ENCODE data around the gene RSPH9. TPM values are rescaled to one million over a fixed set of nuclear protein-coding genes. Genes with fewer than 3 reads are reported as not detected.
"Not testable (repeated sequence)": the region's sequence is repeated elsewhere in the genome, so short reads cannot be mapped to it uniquely, and the experiment has no call there.

Gene RSPH9
- total RNA-seq, 1 donor from 2014 or later = 6.2 TPM

GRCh38 chr6:43629104-43629504 is 15.7 kb upstream of the RSPH9 start, which contains the start of gene GTPBP2:
GTPBP2 (minus strand) TSS chr6:43629264; CDS start chr6:43629162, 102 bp downstream.
- DNase-seq = peak; percentile 99

DNA sequence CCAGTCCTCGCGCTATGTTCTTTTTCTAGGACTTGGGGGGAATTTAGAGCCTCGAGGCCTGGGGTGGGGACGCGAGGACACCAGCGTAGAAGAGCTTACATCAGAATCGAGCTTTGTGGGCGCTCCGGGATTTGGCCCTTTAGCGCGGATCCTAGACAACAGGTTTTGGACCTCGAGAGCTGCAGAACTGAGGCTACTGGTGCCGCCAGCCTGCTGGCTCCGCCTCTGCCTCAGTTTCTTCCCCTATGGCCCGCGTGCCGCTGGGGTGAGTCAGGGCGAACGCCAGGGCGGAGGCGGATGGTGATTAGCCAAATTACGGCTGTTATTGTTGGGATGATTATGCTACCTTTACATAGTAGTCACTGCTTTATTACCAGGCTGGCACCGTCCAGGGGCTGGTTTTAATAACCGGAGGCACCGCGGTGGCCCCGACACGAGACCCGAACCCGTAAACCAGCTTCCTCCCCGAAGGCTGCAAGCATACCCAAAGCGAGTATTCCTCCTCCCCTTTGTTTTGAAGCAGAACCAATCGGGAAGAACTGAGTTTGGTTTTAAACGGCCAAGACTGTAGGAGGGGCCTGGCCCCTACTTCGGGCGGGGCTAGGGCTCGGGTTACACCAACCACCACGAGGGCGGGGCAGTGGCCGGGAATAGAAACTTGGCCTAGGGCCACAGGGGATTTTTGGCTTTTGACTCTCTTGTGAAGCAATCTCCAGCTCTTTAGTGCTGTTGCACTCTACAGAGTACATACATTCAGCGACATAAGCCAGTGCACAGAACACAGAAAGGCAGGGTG is 15.1 kb upstream of the RSPH9 start:
- DNase-seq = peak; percentile 90

GRCh38 chr6:43630980-43631619 is 13.7 kb upstream of the RSPH9 start:
- no peak for DNase-seq

DNA sequence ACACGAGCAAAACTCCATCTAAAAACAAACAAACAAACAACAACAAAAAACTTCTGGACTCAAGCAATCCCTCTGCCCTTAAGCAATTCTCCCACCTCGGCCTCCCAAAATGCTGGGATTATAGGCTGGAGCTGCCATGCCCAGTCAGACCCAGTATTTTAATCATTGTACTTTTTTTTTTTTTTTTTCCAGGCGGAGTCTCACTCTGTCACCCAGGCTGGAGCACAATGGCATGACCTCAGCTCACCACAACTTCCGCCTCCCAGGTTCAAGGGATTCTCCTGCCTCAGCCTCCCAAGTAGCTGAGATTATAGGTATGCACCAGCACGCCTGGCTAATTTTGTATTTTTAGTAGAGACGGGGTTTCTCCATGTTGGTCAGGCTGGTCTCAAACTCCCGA is 11.8 kb upstream of the RSPH9 start:
- DNase-seq = not testable (repeated sequence)

- no peak for DNase-seq
Observed at GRCh38 chr6:43634702-43635303, 10.0 kb upstream of the RSPH9 start.

DNA sequence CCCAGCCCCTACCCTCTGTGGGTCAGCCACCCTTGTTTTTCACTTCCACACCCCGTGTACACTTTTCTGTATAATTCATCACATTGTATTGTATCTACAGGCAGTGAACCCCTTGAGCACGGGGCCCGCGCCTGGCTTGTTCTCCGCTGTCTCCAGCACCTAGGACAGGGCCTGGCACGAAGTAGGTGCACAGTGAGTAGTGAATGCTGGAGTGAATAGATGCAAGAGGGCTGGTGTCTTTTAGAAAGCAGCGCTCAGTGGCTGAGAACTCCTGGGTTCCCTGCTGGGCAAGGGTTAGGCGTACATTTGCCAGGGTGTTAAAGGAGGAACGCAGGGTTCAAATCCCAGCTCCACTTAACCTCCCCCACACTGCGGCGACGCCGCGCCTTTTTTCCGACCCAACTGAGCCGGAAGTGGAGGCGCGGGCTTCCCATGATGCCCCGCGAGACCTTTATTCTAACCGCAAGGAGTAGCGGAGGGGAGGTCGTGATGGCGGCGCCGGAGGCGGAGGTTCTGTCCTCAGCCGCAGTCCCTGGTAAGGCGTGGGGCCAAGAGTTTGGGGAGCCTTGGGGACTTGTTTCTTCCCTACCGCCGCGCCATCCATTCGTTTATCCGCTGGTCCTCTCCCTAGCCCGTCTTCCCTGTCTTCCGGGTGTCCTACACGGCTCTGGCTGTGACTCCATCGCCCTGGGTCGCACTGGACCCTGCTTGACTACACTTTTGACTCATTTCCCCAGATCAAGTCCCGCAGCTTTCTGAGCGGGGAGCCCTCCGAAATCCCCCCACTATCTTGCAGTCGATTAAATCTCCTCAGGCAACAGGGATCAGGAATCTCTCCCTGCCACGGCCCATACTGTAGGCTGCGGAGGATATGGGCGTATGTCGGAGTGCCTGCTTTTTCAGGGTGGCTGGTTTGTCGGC is 9.2 kb upstream of the RSPH9 start, which contains the start of gene MAD2L1BP:
TSS of gene MAD2L1BP (plus strand) at position 454 of the 921 bp plus-strand sequence. CDS start at position 490, 36 bp downstream.
- peak; percentile 76 for DNase-seq

DNA sequence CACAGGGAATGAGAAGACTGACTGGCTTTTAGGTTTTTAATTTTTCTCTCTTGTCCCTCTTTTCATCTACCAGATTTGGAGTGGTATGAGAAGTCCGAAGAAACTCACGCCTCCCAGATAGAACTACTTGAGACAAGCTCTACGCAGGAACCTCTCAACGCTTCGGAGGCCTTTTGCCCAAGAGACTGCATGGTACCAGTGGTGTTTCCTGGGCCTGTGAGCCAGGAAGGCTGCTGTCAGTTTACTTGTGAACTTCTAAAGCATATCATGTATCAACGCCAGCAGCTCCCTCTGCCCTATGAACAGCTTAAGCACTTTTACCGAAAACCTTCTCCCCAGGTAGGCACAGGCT is 8.6 kb upstream of the RSPH9 start:
- DNase-seq = no peak

DNA sequence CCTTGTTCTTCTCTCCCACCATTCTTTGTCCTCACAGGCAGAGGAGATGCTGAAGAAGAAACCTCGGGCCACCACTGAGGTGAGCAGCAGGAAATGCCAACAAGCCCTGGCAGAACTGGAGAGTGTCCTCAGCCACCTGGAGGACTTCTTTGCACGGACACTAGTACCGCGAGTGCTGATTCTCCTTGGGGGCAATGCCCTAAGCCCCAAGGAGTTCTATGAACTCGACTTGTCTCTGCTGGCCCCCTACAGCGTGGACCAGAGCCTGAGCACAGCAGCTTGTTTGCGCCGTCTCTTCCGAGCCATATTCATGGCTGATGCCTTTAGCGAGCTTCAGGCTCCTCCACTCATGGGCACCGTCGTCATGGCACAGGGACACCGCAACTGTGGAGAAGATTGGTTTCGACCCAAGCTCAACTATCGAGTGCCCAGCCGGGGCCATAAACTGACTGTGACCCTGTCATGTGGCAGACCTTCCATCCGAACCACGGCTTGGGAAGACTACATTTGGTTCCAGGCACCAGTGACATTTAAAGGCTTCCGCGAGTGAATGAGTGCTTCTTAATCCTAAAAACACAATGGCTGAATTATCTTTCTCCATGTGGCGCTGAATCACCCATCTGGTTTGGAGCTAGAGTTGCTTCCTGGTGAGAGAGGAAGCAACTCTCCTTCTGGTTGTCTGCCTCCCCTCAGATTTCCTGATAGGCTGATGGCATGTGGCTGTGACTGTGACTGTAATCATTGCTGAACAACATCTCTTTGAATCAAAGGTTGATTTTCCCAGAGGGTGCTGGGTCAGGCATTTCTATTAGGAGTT is 4.6 kb upstream of the RSPH9 start:
- no peak for DNase-seq

GRCh38 chr6:43645613-43645964 is 753 bp downstream of the RSPH9 start:
- no peak for DNase-seq

GRCh38 chr6:43647613-43648012 is 2.8 kb downstream of the RSPH9 start:
- no peak for DNase-seq

DNA sequence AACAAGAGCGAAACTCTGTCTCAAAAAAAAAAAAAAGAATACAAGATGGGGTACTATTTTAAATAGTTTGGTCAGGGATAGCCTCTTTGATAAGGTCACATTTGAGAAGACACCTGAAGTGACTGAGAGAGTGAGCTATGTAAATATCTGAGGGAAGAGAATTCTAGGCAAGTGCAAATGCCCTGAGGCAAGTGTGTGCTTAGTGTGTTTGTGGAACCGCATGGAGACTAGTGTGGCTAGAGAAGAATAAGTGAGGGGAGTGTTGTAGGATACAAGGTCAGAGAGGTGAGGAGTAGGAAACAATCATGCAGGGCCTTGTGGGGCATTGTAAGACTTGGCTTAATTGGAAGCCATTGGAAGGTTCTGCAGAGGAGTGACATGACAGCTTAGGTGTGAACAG is 3.4 kb downstream of the RSPH9 start:
- no peak for DNase-seq

DNA sequence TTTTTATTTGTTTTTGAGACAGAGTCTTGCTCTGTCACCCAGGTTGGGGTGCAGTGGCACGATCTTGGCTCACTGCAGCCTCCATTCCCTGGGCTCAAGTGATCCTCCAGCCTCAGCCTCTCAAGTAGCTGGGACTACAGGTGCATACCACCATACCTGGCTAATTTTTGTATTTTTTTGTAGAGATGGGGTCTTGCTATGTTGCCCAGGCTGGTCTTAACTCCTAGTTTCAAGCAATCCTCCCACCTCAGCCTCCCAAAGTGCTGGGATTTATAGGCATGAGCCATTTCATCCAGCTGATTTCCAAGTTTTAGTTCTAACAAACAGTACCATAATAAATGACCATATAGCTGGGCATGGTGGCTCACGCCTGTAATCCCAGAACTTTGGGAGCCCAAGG is 8.0 kb downstream of the RSPH9 start:
- DNase-seq = not testable (repeated sequence)

DNA sequence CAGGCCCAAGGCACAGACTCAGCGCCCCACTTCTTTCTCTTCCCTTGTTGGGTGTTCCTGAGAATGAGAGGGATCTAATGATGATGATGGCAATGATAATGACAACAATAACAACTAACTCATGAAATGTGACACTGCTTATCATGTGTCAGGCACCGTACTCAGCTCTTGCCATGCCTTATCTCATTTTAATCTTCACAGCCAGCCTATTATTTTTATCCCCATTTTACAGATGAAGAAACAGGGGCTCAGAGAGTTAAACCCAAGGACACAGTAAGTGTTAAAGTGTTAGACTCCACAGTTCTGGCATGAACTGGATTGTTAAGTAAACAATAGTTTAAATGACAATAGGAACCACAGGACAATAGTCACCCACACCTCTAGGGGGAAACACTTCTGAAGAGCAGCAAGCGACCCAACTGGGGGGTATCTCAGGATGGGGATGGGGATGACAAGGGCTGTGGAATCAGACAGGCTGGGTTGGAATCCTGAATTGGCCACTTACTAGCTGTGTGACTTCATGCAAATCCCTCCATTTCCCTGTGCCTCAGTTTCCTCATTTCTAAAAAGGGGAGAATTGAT is 12.5 kb downstream of the RSPH9 start:
- no peak for DNase-seq

- DNase-seq = no peak
Observed at GRCh38 chr6:43658161-43658560, 13.3 kb downstream of the RSPH9 start.

GRCh38 chr6:43662948-43663347 is 18.1 kb downstream of the RSPH9 start:
- DNase-seq = not testable (repeated sequence)

GRCh38 chr6:43665376-43665775 is 20.5 kb downstream of the RSPH9 start:
- DNase-seq = no peak

- DNase-seq = no peak
Observed at GRCh38 chr6:43666196-43666920, 21.5 kb downstream of the RSPH9 start.

DNA sequence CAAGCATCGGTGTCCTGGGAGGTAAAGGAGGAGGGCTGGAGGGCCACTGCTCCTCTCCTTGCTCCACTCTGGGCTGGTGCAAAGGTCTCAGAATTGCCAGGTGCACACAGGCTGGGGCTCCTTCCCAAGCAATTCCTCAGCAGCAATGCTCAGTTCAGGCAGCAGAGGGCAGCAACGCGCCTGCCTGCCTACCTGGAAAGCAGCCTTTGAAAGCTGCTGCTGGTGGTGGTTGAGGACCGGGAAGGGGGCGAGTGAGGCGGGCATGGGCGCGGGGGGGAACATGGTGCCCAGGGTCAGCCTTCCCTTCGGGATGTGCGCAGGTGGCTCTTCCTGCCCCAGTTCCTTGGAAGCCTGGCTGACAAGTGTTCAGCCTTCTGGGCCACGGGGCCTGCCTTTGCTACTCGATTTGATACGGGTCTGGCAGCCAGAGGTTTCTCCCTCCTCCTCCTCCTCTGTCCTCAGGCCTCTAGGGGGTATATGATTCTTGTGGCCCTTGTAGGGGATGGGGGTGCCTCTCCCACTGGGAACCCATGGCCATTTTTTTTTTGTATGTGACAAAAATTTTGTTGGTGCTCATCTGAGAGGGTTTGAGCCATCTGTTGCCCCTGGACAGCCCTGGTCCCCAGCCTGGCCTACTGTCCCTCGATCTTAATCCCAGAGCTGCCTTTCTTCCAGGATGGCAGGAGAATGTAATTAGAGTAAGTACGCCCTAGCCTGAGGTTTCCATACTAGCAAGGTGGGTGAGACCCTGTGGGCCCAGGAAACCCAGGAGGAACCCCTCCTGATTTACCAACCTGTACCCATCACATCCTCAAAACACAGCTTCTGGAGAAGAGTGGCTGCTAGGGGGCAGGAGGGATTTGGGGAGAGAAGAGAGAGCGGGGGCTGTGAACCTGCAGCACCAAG is 22.7 kb downstream of the RSPH9 start:
- DNase-seq = peak; percentile 78

All from occipital lobe (tissue), 2 donors.